Vagina (tissue), 2 donors: Measurements from ENCODE around the gene MYO3B.

Experiments used
- CTCF ChIP-seq, 3 experiments: fragments of 450-650 bp in 2 of 3; fragments of 200-600 bp in 1 of 3; sonication (generic) in 1 of 3; IDR thresholded peaks; one replicate each; pipeline ENCODE4 v1.5.1; 2017 to 2019; ENCODE audit warnings: antibody characterized with exemption in 3 of 3, mild to moderate bottlenecking in 2 of 3, moderate library complexity in 2 of 3
- POLR2AphosphoS5 ChIP-seq, 2 donors: sonication (generic); formaldehyde crosslinking; IDR thresholded peaks; one replicate each; pipeline ENCODE4 v1.9.0; 2017; ENCODE audit warnings: antibody characterized with exemption in 2 of 2, mild to moderate bottlenecking in 2 of 2, low read depth in 1 of 2; ENCODE audit not compliant: insufficient read depth in 1 of 2

DNA sequence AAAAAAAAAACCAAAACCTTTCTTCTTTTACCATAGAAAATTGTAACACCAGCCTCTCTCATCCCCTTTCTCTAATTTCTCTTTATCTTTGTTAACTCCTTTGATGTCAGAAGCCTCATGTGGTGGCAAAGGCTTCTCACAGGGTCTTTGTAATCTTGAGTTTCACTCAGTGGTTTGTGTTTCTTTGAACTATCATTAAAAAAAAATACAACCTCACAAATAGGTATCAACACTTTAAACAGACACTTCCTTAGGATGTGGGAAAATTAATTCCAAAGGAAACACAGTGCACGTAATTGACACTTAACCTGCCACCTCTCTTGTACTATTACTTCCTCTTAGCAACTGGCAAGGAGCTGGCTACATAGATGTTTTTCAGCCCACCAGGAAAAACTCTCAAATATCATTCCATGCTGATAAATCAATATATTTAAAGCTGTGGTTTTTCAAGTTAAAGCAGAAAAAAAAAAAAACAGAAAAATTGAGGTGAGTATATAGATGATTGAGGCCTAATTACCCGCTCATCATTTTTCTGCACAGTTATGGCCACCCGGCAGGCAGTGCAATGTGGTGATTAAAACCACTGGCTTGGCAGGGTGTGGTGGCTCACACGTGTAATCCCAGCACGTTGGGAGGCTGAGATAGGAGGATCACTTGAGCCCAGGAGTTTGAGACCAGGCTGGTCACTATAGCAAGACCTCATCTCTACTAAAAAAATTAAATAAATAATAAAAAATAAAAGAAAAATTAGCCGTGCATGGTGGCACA is 193.5 kb downstream of the MYO3B start:
- TF ChIP-seq CTCF (IDR thresholded peaks at IDR 0.05), result no peak
- TF ChIP-seq POLR2AphosphoS5 (IDR thresholded peaks at IDR 0.05; ENCODE audit: insufficient read depth in 1 of 2, low read depth in 1 of 2), result no peak
